ENCODE measurements around the gene NID1.

DNA sequence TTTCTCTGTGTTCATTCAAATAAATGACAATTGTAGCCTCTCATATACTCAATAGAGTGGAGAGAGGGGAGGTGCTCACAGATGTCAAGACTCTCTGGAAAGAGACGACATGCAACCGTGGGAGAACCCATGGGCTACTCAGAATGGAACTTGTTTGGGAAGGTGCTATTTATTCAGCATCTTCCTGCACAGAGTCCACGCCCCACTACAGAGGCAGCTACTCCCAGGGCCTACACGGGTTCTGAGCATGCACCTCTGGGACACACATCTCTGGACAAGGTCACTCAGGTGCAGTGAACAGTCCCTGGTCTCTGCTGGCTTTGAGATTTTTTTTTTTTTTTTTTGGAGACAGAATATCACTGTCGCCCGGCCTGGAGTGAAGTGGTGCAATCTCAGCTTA lies 64.1 kb downstream of the NID1 start:
- TF ChIP-seq EZH2 (IDR thresholded peaks at IDR 0.05; ENCODE audit: borderline replicate concordance, insufficient read depth, low read length, poor library complexity, severe bottlenecking) (no peak), EP300 (conservative IDR thresholded peaks at IDR 0.05; ENCODE audit: poor library complexity, severe bottlenecking) (no peak), REST (IDR thresholded peaks at IDR 0.05; ENCODE audit: borderline replicate concordance) (no peak), POLR2AphosphoS5 (IDR thresholded peaks at IDR 0.05) (no peak), MXI1 (conservative IDR thresholded peaks at IDR 0.05; ENCODE audit: poor library complexity, severe bottlenecking) (no peak), SMC3 (conservative IDR thresholded peaks at IDR 0.05; ENCODE audit: poor library complexity) (no peak)
- TF ChIP-seq, protein P1, sequence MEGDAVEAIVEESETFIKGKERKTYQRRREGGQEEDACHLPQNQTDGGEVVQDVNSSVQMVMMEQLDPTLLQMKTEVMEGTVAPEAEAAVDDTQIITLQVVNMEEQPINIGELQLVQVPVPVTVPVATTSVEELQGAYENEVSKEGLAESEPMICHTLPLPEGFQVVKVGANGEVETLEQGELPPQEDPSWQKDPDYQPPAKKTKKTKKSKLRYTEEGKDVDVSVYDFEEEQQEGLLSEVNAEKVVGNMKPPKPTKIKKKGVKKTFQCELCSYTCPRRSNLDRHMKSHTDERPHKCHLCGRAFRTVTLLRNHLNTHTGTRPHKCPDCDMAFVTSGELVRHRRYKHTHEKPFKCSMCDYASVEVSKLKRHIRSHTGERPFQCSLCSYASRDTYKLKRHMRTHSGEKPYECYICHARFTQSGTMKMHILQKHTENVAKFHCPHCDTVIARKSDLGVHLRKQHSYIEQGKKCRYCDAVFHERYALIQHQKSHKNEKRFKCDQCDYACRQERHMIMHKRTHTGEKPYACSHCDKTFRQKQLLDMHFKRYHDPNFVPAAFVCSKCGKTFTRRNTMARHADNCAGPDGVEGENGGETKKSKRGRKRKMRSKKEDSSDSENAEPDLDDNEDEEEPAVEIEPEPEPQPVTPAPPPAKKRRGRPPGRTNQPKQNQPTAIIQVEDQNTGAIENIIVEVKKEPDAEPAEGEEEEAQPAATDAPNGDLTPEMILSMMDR (IDR thresholded peaks at IDR 0.05; ENCODE audit: poor library complexity, severe bottlenecking), result no peak
